Measurements from ENCODE around the gene MT2A. TPM values are rescaled to one million over a fixed set of nuclear protein-coding genes. Genes with fewer than 3 reads are reported as not detected.
A peak's percentile ranks its signal among the peaks of the same experiment; 100 is the strongest.

MT2A gene
- total RNA-seq, 1 donor from 2014 or later = 112 TPM

- peak overlapping the region; percentile 92 for H3K9ac ChIP-seq (ENCODE audit: low read length)
- H3K27ac ChIP-seq (ENCODE audit: low read depth, low read length) = peak overlapping the region; percentile 92
Observed at GRCh38 chr16:56607109-56607618, 1.2 kb upstream of the MT2A start.

GRCh38 chr16:56607675-56608042 lies 725 bp upstream of the MT2A start:
- no peak for DNase-seq (ENCODE audit: low read depth)
- Histone ChIP-seq H3K9me3 (ENCODE audit: insufficient read depth, low read depth, low read length) (no peaks in the 10 kb centered on the region), H3K79me2 (ENCODE audit: insufficient read depth, low read length) (peaks cover 17% of the 10 kb centered on the region), H3K9ac (ENCODE audit: low read length) (peak overlapping the region; percentile 92), H3K4me1 (ENCODE audit: insufficient read depth, low read length) (peaks cover 50% of the 10 kb centered on the region), H3K4me2 (ENCODE audit: low read length) (peak overlapping the region; percentile 88), H3K27me3 (ENCODE audit: insufficient read depth, low read length) (no peaks in the 10 kb centered on the region), H4K20me1 (ENCODE audit: insufficient read depth, low read length) (peaks cover 5% of the 10 kb centered on the region), H3K4me3 (ENCODE audit: insufficient read depth, low read depth, low read length) (peak overlapping the region; percentile 97), H2AFZ (ENCODE audit: low read depth, low read length) (peak overlapping the region; percentile 42), H3K36me3 (ENCODE audit: insufficient read depth, low read length) (no peaks in the 10 kb centered on the region), H3K27ac (ENCODE audit: low read depth, low read length) (peak overlapping the region; percentile 92)
- Mint-ChIP-seq H3K27me3 (ENCODE audit: low read depth, unreplicated experiment) (peaks cover 7% of the 10 kb centered on the region), H3K9me3 (ENCODE audit: unreplicated experiment) (peaks cover 3% of the 10 kb centered on the region), H3K4me1 (ENCODE audit: low read depth, unreplicated experiment) (peaks cover 33% of the 10 kb centered on the region), H3K36me3 (ENCODE audit: low read depth, unreplicated experiment) (no peaks in the 10 kb centered on the region), H3K27ac (ENCODE audit: unreplicated experiment) (peak overlapping the region; percentile 93), H3K4me3 (ENCODE audit: unreplicated experiment) (peak overlapping the region; percentile 47)
- TF ChIP-seq EZH2 (IDR thresholded peaks at IDR 0.05; ENCODE audit: insufficient read depth, low read length) (no peak), CTCF (IDR thresholded peaks at IDR 0.05; ENCODE audit: insufficient read depth, low read depth, low read length) (no peak)
- no peak for FAIRE-seq

More at GRCh38 chr16:56607109-56607618, 1.2 kb upstream of the MT2A start:
- Histone ChIP-seq H4K20me1 (ENCODE audit: insufficient read depth, low read length) (peaks cover 5% of the 10 kb centered on the region), H3K36me3 (ENCODE audit: insufficient read depth, low read length) (no peaks in the 10 kb centered on the region), H2AFZ (ENCODE audit: low read depth, low read length) (peak overlapping the region; percentile 42), H3K27me3 (ENCODE audit: insufficient read depth, low read length) (no peaks in the 10 kb centered on the region), H3K4me1 (ENCODE audit: insufficient read depth, low read length) (peaks cover 45% of the 10 kb centered on the region), H3K4me2 (ENCODE audit: low read length) (peak overlapping the region; percentile 88), H3K4me3 (ENCODE audit: insufficient read depth, low read depth, low read length) (peak overlapping the region; percentile 42), H3K9me3 (ENCODE audit: insufficient read depth, low read depth, low read length) (no peaks in the 10 kb centered on the region), H3K79me2 (ENCODE audit: insufficient read depth, low read length) (peaks cover 17% of the 10 kb centered on the region)
- TF ChIP-seq CTCF (IDR thresholded peaks at IDR 0.05; ENCODE audit: insufficient read depth, low read depth, low read length) = no peak
- DNase-seq (ENCODE audit: low read depth) (peak; percentile 100), FAIRE-seq (peak; percentile 37)
- H3K4me1 Mint-ChIP-seq (ENCODE audit: low read depth, unreplicated experiment) = peaks cover 33% of the 10 kb centered on the region
- H3K27me3 Mint-ChIP-seq (ENCODE audit: low read depth, unreplicated experiment) = peaks cover 8% of the 10 kb centered on the region
- H3K9me3 Mint-ChIP-seq (ENCODE audit: unreplicated experiment) = peaks cover 3% of the 10 kb centered on the region
- H3K36me3 Mint-ChIP-seq (ENCODE audit: low read depth, unreplicated experiment) = no peaks in the 10 kb centered on the region
- peak overlapping the region; percentile 93 for H3K27ac Mint-ChIP-seq (ENCODE audit: unreplicated experiment)
- peak overlapping the region; percentile 43 for H3K4me3 Mint-ChIP-seq (ENCODE audit: unreplicated experiment)

GRCh38 chr16:56608876-56609462 lies 585 bp downstream of the MT2A start:
- peaks cover 33% of the 10 kb centered on the region for H3K4me1 Mint-ChIP-seq (ENCODE audit: low read depth, unreplicated experiment)

More at GRCh38 chr16:56608876-56609462, 585 bp downstream of the MT2A start:
- no peaks in the 10 kb centered on the region for H3K9me3 ChIP-seq (ENCODE audit: insufficient read depth, low read depth, low read length)
- peaks cover 5% of the 10 kb centered on the region for H4K20me1 ChIP-seq (ENCODE audit: insufficient read depth, low read length)
- no peaks in the 10 kb centered on the region for H3K36me3 Mint-ChIP-seq (ENCODE audit: low read depth, unreplicated experiment)
- peaks cover 2% of the 10 kb centered on the region for H3K27me3 Mint-ChIP-seq (ENCODE audit: low read depth, unreplicated experiment)
- peak overlapping the region; percentile 92 for H3K9ac ChIP-seq (ENCODE audit: low read length)
- peak overlapping the region; percentile 98 for H3K27ac ChIP-seq (ENCODE audit: low read depth, low read length)
- peaks cover 20% of the 10 kb centered on the region for H3K79me2 ChIP-seq (ENCODE audit: insufficient read depth, low read length)
- FAIRE-seq (no peak), DNase-seq (ENCODE audit: low read depth) (no peak)
- H3K27me3 ChIP-seq (ENCODE audit: insufficient read depth, low read length) = no peaks in the 10 kb centered on the region
- H3K4me3 ChIP-seq (ENCODE audit: insufficient read depth, low read depth, low read length) = peak overlapping the region; percentile 97
- peak overlapping the region; percentile 95 for H3K27ac Mint-ChIP-seq (ENCODE audit: unreplicated experiment)
- no peak overlapping the region for H2AFZ ChIP-seq (ENCODE audit: low read depth, low read length)
- H3K4me1 ChIP-seq (ENCODE audit: insufficient read depth, low read length) = peaks cover 62% of the 10 kb centered on the region
- H3K4me3 Mint-ChIP-seq (ENCODE audit: unreplicated experiment) = peak overlapping the region; percentile 90
- H3K9me3 Mint-ChIP-seq (ENCODE audit: unreplicated experiment) = peaks cover 3% of the 10 kb centered on the region
- peak overlapping the region; percentile 88 for H3K4me2 ChIP-seq (ENCODE audit: low read length)
- TF ChIP-seq CTCF (IDR thresholded peaks at IDR 0.05; ENCODE audit: insufficient read depth, low read depth, low read length) (no peak), EZH2 (IDR thresholded peaks at IDR 0.05; ENCODE audit: insufficient read depth, low read length) (no peak)
- no peaks in the 10 kb centered on the region for H3K36me3 ChIP-seq (ENCODE audit: insufficient read depth, low read length)

All from astrocyte (in vitro differentiated cells and primary cell).